IPS-NIHi11 (cell line): ENCODE data around the gene WDR62.
A peak's percentile ranks its signal among the peaks of the same experiment; 100 is the strongest.
"Not testable (repeated sequence)": the region's sequence is repeated elsewhere in the genome, so short reads cannot be mapped to it uniquely, and the experiment has no call there.

Source experiments
- DNase-seq: peaks from one replicate; pipeline ENCODE4 v3.0.0; 2012; ENCODE audit warnings: mixed read lengths, low spot score

The WDR62 gene

DNA sequence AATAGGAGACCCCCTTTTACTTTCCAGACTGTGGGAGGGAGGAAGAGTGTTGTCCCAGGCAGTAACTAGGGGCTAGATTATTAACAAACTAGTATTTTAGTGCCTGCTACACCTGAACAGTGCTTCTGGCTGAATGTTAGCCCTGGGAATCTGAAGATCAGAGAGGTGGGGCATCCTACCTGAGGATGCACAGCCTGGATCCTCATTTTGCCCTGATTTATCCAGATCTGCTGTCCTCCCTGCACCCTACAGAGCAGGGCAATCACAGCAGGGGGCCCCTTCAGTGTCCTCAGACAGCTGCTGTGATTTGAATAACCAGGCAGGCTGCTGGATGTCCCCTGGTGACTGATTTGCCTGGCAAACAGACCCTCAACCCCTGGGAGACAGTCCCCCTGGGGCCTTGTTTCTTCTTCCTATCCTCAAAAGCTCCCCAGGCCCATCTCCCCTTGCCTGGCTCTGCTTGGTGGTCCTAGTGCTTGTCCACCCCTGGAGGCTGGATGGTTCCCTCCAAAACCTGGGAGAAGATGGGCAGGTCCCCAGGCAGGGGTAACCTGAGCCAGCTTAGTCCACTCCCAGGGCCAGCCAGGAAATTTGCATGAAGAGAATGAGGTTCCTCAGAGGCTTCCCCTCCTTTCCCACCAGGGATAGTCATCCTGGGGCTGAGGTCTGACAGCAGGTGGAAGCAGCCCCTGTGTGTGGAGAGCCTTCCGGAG lies 55.9 kb downstream of the WDR62 start, which contains the start of gene OVOL3:
Gene OVOL3, plus strand, starts transcription at position 657 of the 713 bp plus-strand sequence. CDS start 60 bp downstream, outside the sequence.
- peak; percentile 71 for DNase-seq

DNA sequence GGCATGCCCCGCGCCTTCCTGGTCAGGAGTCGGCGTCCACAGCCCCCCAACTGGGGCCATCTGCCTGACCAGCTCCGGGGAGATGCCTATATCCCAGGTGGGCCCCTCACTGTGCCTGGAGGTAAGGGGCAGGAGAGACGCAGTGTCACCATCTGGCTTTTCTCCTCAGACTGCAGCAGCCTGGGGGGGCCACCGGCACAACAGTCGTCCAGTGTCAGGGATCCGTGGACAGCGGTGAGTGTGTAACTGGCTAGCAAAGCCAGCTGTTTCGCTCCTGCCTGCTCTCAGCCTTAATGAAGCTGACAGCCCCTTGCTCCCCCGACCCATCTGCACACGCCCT lies 56.5 kb downstream of the WDR62 start:
- no peak for DNase-seq

DNA sequence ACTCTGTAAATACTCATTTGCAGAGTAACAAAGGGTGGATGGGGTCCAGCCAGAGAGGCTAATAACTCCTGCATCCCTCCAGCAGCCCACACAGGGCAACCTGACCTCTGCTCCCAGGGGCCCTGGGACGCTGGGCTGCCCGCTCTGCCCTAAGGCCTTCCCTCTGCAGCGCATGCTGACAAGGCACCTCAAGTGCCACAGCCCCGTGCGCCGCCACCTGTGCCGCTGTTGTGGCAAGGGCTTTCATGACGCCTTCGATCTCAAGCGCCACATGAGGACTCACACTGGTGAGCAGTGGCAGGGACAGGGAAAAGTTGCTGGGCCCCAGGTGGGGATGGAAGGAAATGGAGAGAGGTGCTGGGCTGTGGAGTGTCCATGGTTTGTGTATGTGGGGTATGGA lies 58.0 kb downstream of the WDR62 start:
- no peak for DNase-seq

DNA sequence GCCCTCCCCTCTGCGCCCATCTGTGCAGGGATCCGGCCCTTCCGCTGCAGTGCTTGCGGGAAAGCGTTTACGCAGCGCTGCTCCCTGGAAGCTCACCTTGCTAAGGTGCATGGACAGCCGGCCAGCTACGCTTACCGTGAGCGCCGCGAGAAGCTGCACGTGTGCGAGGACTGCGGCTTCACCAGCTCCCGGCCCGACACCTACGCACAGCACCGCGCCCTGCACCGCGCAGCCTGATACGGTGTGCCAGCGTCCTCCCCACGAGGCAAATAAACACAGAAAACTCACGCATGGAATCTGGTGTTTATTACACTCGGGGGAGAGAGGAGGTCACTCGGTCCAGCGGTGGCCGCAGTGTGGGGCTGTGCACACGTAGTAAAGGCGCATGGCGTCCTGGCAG lies 58.7 kb downstream of the WDR62 start:
- no peak for DNase-seq

DNA sequence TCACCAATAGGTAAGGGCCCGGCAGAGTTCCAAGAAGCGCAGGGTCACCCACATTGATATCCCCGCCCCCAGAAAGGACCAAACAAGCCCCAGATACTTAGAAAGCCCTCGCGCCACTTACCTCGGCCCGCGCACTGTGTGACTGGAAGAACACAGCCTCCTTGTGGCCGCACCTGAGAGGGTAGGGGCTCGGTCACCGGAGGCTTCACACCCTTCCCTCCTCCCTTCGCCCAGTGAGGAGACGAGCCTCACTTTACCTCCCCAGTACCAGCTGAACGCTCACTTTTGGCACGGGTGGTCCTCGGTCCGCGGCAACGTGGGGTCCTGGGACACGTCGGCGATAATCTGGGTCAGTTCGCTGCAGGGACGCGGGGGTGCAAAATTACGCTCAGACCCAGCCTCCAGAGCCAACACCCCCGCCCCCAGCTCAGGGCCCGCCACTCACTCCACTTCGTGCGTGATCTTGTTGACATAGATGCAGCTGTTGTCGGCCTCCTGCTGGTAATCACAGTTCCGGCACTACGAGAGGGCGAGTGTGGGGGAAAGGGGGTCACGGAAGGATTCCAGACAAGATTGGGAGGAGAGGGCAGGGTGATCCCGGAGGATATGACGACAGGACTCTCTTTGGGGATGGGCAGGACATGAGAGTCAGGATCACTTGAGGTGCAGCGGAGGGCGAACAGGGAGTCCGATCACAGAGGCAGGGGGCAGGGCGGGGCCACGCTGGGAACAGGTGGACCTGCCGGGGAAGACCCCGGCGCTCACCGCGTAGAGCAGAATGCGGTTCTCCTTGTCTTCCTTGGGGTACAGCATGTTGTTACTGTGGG lies 59.4 kb downstream of the WDR62 start:
- no peak for DNase-seq

DNA sequence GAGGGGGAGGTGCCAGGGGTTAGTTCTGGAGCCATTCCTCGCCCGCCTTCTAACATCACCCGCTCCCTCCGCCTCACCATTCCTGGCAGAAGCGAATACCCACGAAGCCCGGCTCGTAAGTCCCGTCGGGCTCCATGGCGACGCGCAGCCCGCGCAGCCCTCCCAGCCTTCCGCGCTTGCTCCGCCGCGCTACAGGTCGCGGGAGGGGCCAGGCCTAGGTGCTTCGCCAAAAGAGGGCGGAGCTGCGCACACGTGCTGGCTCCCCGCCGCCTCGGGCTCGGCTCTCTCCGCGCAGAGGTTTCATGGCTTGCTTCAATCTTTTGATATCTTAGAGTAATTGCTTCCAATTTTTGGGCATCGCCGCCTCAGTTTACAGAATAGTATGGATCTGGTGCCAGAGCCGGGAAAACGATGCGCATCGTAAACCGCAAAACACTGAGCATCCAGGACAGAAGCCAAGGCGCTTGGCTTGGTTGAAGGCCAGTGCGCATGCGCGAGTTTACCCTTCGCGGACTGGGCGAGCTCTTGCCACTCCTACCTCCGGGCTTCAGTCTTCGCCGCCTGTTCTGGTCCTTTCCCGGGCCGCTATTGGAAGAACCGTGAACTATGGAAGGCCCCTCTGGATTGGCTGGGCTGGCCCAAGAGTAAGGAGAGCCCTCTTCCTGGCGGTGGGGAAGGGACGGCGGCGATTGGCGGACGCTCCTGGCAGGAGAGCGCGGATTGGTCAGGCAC lies 60.2 kb downstream of the WDR62 start, which contains the start of gene POLR2I:
Gene POLR2I, minus strand, starts transcription at position 155 of the 732 bp plus-strand sequence. Its CDS starts 19 bp downstream, at position 136.
- peak; percentile 96 for DNase-seq

DNA sequence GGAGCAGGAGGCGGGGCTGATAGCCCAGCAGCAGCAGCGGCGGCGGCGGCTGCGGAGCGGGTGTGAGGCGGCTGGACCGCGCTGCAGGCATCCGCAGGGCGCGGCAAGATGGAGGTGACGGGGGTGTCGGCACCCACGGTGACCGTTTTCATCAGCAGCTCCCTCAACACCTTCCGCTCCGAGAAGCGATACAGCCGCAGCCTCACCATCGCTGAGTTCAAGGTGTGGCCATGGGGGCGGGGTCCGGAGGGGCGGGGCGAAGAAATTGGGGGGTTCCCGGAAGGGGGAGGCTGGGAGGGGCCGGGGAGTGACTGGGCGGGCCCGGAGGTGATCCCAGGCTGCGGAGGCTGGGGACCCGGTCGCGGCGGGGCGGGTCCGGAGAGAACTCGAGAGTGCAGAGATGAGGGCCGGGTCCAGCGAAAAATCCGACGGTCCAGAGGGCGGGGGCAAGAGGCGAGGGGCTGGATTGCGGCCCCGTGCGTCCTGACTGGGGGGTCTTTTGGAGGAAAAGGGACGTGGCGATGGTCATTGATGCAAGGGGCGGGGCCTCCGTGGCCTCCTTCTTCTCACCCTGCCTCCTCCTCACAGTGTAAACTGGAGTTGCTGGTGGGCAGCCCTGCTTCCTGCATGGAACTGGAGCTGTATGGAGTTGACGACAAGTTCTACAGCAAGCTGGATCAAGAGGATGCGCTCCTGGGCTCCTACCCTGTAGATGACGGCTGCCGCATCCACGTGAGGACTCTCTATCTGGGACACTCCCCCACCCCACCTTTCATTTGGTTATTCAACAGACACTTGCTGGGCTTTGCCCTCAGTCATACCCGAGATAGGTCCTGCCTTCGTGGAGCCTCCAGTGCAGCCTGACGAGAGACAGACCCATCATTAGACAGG lies 61.0 kb downstream of the WDR62 start, which contains the start of gene TBCB:
Gene TBCB, plus strand, starts transcription at position 16 of the 891 bp plus-strand sequence. Its CDS starts 93 bp downstream, at position 109.
- DNase-seq = peak; percentile 88

DNA sequence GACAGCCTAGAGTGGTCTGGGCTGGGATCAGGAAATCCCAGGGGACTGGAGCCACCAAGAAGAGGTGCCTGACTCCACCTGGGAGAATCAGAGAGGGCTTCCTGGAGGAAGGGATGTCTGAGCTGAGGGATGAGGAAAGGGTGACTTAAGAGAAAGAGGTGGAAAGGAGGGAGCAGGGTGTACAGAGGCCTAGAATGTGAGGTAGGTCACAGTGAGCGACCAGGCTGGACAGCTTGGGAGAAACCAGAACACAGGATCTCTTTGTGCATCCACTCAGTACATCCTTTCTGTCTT lies 61.6 kb downstream of the WDR62 start:
- DNase-seq = no peak

DNA sequence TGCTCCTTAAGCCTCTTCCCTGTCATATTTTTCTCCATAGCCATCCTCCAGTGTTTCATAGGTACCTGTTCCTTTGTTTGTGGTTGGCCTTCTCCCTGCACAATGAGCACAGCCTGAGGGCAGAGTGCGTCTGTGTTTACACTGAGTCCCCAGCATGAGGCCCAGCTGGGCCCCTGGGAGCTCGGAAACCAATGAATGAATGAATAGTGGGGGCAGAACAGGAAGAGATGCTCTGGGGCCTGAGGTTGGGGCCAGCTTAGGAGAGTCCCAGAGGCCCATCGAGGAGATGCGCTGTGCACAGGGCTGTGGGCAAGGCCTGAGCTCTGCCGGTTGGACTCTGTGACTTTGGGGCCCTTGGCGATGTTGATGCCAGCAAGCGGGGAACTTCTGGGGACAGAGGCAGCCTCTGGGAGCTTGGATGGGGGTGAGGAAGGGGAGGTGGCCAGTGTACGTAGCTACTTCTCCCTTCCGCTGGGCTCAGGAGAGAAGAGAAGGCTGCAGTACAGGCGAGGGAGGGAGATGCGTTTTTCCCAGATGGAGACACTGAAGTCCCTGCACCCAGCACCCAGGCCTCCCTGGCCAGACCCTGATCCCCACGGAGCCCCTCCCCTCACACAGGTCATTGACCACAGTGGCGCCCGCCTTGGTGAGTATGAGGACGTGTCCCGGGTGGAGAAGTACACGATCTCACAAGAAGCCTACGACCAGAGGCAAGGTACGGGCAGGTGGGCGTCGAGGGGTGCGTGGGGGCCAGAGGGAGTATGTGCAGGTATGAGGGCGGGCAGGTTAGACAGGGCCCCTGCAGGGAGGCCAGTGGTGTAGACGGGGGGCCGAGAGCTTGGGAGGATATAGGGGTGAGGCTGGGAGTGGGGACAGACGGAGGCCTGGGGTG lies 65.6 kb downstream of the WDR62 start:
- DNase-seq = peak; percentile 6

DNA sequence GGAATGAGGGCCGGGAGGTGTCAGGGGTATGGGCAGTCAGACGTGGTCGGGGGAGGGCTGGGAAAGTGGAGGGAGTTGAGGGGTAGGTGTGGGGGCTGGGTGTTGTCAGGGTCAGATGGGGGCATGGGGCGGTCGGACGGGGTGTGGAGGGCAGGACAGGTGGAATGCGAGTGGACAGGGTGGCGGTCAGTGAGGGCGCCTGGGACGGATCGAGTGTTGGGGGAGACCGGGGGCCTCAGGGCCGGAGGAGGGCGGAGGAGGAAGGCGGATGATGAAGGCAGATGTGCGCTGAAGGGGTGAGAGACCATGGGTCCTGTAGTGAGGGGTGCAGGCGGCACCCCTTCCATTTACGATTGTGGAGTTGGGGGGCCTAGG lies 66.3 kb downstream of the WDR62 start:
- DNase-seq = no peak

DNA sequence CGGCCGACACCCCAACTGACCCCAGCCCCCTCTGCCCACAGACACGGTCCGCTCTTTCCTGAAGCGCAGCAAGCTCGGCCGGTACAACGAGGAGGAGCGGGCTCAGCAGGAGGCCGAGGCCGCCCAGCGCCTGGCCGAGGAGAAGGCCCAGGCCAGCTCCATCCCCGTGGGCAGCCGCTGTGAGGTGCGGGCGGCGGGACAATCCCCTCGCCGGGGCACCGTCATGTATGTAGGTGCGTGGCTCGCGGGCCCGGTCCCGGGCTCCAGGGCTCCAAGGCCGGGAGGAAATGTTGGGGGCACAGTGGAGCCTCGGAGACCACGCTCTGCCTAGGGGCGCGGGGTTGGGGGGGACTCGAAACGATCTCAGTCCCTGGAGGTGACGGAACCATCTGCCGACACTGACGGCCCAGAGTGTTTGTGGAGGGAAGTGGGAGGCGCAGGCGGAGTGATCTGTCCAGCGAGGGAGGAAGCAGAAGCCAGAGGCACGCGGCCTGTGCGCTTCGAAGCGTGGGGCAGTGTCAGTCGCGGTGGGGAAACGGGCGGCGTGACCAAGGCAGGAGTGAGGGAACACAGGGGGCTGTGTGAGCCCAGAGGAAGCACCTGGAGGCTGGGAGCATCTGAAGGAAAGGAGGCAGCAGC lies 66.9 kb downstream of the WDR62 start:
- DNase-seq = no peak

DNA sequence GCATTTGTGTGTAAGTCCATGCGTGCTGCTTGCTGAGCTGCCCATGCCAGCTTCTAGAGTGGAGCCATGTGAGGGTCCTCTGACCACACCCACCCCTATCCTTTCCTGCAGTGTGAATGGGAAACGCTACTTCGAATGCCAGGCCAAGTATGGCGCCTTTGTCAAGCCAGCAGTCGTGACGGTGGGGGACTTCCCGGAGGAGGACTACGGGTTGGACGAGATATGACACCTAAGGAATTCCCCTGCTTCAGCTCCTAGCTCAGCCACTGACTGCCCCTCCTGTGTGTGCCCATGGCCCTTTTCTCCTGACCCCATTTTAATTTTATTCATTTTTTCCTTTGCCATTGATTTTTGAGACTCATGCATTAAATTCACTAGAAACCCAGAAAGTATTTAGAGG lies 70.9 kb downstream of the WDR62 start:
- DNase-seq = no peak

DNA sequence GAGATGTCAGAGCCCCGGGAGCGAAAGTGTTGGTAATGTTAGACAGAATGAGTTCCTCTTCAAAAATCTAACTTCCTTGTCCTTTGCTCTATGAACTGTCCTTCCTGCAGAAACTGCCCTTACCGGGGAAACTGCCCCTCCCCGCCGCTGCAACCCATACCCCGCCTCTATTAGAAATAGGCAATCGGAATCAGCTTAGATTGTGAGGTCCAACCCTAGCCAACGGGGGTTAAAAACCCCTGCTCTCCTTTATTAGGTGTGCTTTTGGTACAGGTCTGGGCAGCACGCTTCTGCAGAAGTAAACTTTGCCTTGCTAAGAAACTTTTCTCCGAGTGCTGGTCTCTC lies 73.7 kb downstream of the WDR62 start:
- DNase-seq = no peak

DNA sequence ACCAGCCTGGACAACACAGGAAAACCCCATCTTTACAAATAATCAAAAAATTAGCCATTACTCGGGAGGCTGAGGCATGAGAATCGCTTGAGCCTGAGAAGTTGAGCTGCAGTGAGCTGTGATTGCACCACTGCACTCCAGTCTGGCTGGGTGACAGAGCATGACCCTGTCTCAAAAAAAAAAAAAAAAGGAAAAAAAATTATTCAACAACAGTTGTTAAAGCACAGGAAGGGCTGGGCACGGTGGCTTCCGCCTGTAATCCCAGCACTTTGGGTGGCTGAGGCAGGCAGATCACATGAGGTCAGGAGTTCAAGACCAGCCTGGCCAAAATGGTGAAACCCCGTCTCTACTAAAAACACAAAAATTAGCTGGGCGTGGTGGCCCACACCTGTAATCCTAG lies 76.5 kb downstream of the WDR62 start:
- DNase-seq = not testable (repeated sequence)

DNA sequence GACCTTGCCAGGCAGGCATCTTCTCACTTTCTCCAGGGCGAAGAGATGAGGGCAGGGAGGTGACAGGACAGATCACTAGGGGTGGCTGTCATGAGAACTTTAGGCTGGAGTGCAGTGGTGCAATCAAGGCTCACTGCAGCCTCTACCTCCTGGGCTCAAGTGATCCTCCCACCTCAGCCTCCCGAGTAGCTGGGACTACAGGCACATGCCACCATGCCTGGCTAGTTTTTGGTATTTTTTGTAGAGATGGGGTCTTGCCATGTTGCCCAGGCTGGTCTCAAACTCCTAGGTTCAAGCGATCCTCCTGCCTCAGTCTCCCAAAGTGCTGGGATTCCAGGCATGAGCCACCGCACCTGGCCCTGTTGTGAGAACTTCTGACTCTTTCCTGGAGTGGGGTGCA lies 80.2 kb downstream of the WDR62 start:
- not testable (repeated sequence) for DNase-seq

DNA sequence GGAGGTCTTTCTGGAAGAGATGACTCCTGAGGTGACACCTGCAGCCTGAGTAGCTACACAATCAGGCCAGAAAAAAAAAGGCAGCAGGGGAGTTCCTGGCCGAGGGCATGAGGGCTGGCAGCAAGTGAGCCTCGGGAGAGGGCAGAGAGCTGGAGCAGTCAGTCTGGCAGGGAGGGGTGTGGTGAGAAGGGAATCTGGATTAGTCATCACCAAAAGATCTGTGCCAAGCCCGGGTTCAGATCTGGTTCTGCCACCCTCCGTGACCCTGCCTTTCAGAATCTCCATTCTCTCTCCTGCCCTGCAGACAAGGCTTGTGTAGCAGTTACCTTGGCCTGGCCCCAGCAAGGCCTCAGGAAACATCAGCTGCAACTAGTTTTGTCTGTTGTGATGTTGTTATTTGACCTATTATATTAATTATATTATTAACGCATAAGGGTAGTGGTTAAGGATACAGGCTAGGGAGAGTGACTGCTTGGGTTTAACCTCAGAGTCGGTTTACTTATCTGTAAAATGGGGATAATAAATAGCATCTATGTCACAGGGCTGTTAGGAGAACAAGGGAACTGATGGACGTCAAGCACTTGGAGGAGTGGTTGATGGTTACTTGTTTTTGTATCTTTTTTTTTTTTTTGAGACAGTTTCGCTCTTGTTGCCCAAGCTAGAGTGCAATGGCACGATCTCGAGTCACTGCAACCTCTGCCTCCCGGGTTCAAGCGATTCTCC lies 82.4 kb downstream of the WDR62 start:
- peak; percentile 29 for DNase-seq

DNA sequence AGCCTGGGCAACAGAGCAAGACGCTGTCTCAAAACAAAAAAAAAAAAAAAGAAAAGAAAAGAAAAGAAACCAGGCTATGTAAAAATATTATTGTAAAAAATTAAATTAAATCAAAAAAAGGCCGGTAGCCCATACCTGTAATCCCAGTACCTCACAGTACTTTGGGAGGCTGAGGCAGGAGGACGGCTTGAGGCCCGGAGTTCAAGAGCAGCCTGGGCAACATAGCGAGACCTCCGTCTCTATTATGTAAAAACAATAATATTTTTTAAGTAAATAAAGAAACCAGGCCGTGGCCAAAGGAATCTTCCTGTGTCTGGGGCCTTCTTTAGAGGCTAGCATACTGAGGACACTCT lies 84.4 kb downstream of the WDR62 start:
- DNase-seq = no peak

DNA sequence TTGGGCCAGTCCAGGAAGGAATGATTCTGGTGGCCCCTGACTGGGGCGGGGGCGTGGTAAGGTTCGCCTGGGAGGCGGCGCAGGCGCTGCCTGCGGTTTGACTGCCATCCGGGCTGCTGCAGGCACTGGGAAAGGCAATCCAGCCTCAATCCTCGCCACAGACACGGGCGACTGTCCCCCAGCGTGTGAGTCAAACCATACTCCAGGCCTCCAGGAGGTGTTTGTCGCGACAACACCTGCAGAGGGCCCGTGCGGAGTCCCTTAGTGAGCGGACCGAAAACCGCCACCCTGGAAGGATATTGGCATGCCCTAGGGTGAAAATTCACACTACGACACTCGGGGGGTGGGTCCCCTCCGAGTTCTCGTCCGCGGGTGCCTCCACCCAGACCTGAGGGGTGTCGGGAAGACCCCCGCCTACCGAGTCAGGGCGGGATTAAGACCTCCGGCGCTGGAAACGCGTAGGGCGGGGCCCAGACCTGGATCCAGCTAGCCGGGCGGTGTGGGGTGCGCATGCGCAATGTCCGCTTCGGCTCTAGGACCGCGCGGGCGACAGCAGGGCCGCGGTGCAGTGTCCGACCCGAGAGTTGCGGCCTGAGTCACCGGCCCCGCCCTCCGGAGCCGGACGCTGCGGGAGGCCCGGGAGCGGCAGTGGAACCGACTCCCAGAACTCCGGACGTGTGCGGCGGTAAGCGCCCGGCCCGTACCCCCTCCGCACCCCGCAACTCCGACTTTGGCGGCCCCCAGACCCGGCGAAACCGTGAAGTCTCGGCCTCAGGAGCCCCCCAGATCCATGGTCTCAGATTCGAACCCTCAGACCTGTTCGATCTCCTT lies 85.0 kb downstream of the WDR62 start, which contains the start of gene CAPNS1:
Gene CAPNS1, plus strand, starts transcription at position 594 of the 831 bp plus-strand sequence. CDS start 946 bp downstream, outside the sequence.
- peak; percentile 94 for DNase-seq
